Mammary epithelial cell (primary cell): Measurements from ENCODE around the gene GKN2.

ENCODE experiments used
- EZH2 ChIP-seq: IDR thresholded peaks from 2 replicates; pipeline ENCODE4 v1.6.1; 2012; ENCODE audit warnings: low read length, inconsistent platforms, borderline replicate concordance
- TF ChIP-seq, protein P1 (sequence below), 2 donors: IDR thresholded peaks in 1 of 2; conservative IDR thresholded peaks in 1 of 2; 2 replicates each; pipeline ENCODE4 v1.5.1; 2011 to 2012; ENCODE audit warnings: inconsistent platforms in 2 of 2, low read length in 2 of 2, mild to moderate bottlenecking in 2 of 2, control low read depth in 1 of 2, low read depth in 1 of 2; ENCODE audit not compliant: insufficient read depth in 1 of 2; ENCODE audit errors: extremely low read depth in 1 of 2

DNA sequence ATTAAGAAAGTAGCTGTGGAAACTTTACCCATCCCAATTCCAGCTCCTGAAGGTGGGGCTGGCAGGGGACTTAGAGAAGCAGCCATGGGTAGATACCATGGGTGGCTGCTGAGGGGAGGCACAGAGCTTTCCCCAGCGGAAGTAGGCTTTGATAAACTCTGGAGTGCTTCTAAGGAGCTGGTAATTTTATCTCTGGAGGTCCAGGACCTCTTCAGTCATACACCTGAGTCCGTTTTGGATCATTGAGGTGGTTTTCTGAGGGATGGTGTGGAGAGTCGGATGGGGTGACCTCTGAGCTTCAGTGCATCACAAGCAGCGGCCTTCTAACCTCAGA, 44.8 kb downstream of the GKN2 start:
- TF ChIP-seq, protein P1, sequence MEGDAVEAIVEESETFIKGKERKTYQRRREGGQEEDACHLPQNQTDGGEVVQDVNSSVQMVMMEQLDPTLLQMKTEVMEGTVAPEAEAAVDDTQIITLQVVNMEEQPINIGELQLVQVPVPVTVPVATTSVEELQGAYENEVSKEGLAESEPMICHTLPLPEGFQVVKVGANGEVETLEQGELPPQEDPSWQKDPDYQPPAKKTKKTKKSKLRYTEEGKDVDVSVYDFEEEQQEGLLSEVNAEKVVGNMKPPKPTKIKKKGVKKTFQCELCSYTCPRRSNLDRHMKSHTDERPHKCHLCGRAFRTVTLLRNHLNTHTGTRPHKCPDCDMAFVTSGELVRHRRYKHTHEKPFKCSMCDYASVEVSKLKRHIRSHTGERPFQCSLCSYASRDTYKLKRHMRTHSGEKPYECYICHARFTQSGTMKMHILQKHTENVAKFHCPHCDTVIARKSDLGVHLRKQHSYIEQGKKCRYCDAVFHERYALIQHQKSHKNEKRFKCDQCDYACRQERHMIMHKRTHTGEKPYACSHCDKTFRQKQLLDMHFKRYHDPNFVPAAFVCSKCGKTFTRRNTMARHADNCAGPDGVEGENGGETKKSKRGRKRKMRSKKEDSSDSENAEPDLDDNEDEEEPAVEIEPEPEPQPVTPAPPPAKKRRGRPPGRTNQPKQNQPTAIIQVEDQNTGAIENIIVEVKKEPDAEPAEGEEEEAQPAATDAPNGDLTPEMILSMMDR (conservative IDR thresholded peaks at IDR 0.05 in 1 of 2, IDR thresholded peaks at IDR 0.05 in 1 of 2; ENCODE audit: extremely low read depth in 1 of 2, insufficient read depth in 1 of 2, low read depth in 1 of 2, low read length in 2 of 2), result no peak
- no peak for TF ChIP-seq EZH2
